Fibroblast of lung (primary cell): ENCODE data around the gene GPR62. TPM values are rescaled to one million over a fixed set of nuclear protein-coding genes. Genes with fewer than 3 reads are reported as not detected.
A peak's percentile ranks its signal among the peaks of the same experiment; 100 is the strongest.

ENCODE experiments used
- DNase-seq, 2 donors: peaks; one replicate each; pipeline versions ENCODE4 v3.0.0 to v3.0.0-alpha.2; 2010; ENCODE audit warnings: low read depth in 2 of 2
- H2AFZ ChIP-seq: 2 replicates; pipeline ENCODE4 v1.5.1; 2012; ENCODE audit warnings: low read length, control low read depth, inconsistent platforms
- H3K27ac ChIP-seq: 2 replicates; pipeline ENCODE4 v1.5.1; 2011; ENCODE audit warnings: low read length, control low read depth; ENCODE audit not compliant: insufficient read depth
- H3K27me3 ChIP-seq: 2 replicates; pipeline ENCODE4 v1.5.1; 2011; ENCODE audit warnings: mild to moderate bottlenecking, low read length; ENCODE audit not compliant: control insufficient read depth, insufficient read depth
- H3K36me3 ChIP-seq: 2 replicates; pipeline ENCODE4 v1.5.1; 2011; ENCODE audit warnings: low read length; ENCODE audit not compliant: control insufficient read depth, insufficient read depth
- H3K4me1 ChIP-seq: 2 replicates; pipeline ENCODE4 v1.5.1; 2011; ENCODE audit warnings: low read length; ENCODE audit not compliant: control insufficient read depth, insufficient read depth; ENCODE audit errors: extremely low read depth
- H3K4me2 ChIP-seq: 2 replicates; pipeline ENCODE4 v1.5.1; 2011; ENCODE audit warnings: low read length, control low read depth; ENCODE audit not compliant: insufficient read depth; ENCODE audit errors: extremely low read depth
- H3K4me3 ChIP-seq, 4 experiments: fragments of 200-600 bp in 1 of 4; sonication (generic) in 1 of 4; replicated peaks in 1 of 4; 2 replicates each; pipeline ENCODE4 v1.5.1; 2011 to 2016; ENCODE audit warnings: low read length in 4 of 4, low read depth in 3 of 4, mild to moderate bottlenecking in 3 of 4, control low read depth in 2 of 4, inconsistent platforms in 1 of 4, mixed read lengths in 1 of 4; ENCODE audit not compliant: insufficient read depth in 1 of 4; ENCODE audit errors: control extremely low read depth in 1 of 4
- H3K79me2 ChIP-seq: 2 replicates; pipeline ENCODE4 v1.5.1; 2012; ENCODE audit warnings: mild to moderate bottlenecking, low read length, inconsistent platforms; ENCODE audit not compliant: control insufficient read depth, insufficient read depth
- H3K9ac ChIP-seq: 2 replicates; pipeline ENCODE4 v1.5.1; 2011; ENCODE audit warnings: mild to moderate bottlenecking, low read length, control low read depth; ENCODE audit not compliant: insufficient read depth
- H3K9me3 ChIP-seq: 2 replicates; pipeline ENCODE4 v1.5.1; 2012; ENCODE audit warnings: low read depth, low read length; ENCODE audit not compliant: control insufficient read depth, insufficient read depth
- H4K20me1 ChIP-seq: 2 replicates; pipeline ENCODE4 v1.5.1; 2011; ENCODE audit warnings: low read length; ENCODE audit not compliant: control insufficient read depth, insufficient read depth; ENCODE audit errors: extremely low read depth
- CTCF ChIP-seq, 2 donors: IDR thresholded peaks in 1 of 2; conservative IDR thresholded peaks in 1 of 2; 1 replicate in 1 of 2; 2 replicates in 1 of 2; pipeline ENCODE4 v1.5.1; 2011 to 2012; ENCODE audit warnings: low read length in 2 of 2, control low read depth in 1 of 2, inconsistent platforms in 1 of 2, low read depth in 1 of 2, mild to moderate bottlenecking in 1 of 2
- EZH2 ChIP-seq: IDR thresholded peaks from 2 replicates; pipeline ENCODE4 v1.5.1; 2012; ENCODE audit warnings: low read length, control low read depth, mild to moderate bottlenecking; ENCODE audit errors: missing control alignments
- polyA plus RNA-seq, 2 donors: library from polyadenylated mRNA; depleted of rRNA in 1 of 2; stranded (reverse) in 1 of 2; unstranded in 1 of 2; fragments of >200 nt; gene quantifications; 2 replicates each; pipeline ENCODE4 v1.2.1, GENCODE V29; 2011 to 2012; ENCODE audit warnings: missing spikeins in 1 of 2
- total RNA-seq: library from RNA; depleted of rRNA; stranded (reverse); fragments of >200 nt; gene quantifications from 2 replicates; pipeline ENCODE4 v1.2.1, GENCODE V29; 2014

The GPR62 gene
- total and polyA plus RNA-seq, 2 donors (not counting 1 experiment from before 2014, with no cell fraction given) = under 0.01 TPM; not detected in 1

GRCh38 chr3:51941463-51941797 lies 13.8 kb upstream of the GPR62 start:
- H3K79me2 ChIP-seq = peaks cover 19% of the 10 kb centered on the region
- H3K9ac ChIP-seq = peak overlapping the region; percentile 68
- peak overlapping the region; percentile 46 to 90 (median 64) for H3K4me3 ChIP-seq
- H2AFZ ChIP-seq = no peak overlapping the region
- H3K27me3 ChIP-seq = no peaks in the 10 kb centered on the region
- DNase-seq = no peak
- peak overlapping the region; percentile 40 for H3K27ac ChIP-seq
- H3K4me1 ChIP-seq = peaks cover 15% of the 10 kb centered on the region
- no peak for TF ChIP-seq CTCF (conservative IDR thresholded peaks at IDR 0.05 in 1 of 2, IDR thresholded peaks at IDR 0.05 in 1 of 2; ENCODE audit: low read depth in 1 of 2, low read length in 2 of 2)
- no peak for TF ChIP-seq EZH2
- no peaks in the 10 kb centered on the region for H3K9me3 ChIP-seq
- peaks cover 4% of the 10 kb centered on the region for H3K36me3 ChIP-seq
- H4K20me1 ChIP-seq = no peaks in the 10 kb centered on the region
- peak overlapping the region; percentile 91 for H3K4me2 ChIP-seq

GRCh38 chr3:51941798-51942602 lies 13.2 kb upstream of the GPR62 start, which contains the start of the genes PARP3 and RRP9:
Gene PARP3, plus strand, starts transcription at chr3:51942363. Its CDS starts 993 bp downstream, at chr3:51943356.
Gene RRP9, minus strand, starts transcription at chr3:51941904. Its CDS starts 37 bp downstream, at chr3:51941867.
- Histone ChIP-seq H3K9ac (peak within 1 kb of the TSS; percentile 84), H3K4me3 (peak within 1 kb of the TSS; percentile 46 to 90 (median 64)), H3K27ac (peak within 1 kb of the TSS; percentile 94), H3K9me3 (no peaks in the 10 kb centered on the region), H3K27me3 (no peaks in the 10 kb centered on the region), H3K79me2 (peaks cover 19% of the 10 kb centered on the region), H2AFZ (peak within 1 kb of the TSS; percentile 82), H3K4me2 (peak within 1 kb of the TSS; percentile 91), H3K4me1 (peaks cover 15% of the 10 kb centered on the region), H4K20me1 (no peaks in the 10 kb centered on the region), H3K36me3 (peaks cover 4% of the 10 kb centered on the region)
- no peak for TF ChIP-seq EZH2
- peak; percentile 94 to 96 for TF ChIP-seq CTCF (conservative IDR thresholded peaks at IDR 0.05 in 1 of 2, IDR thresholded peaks at IDR 0.05 in 1 of 2; ENCODE audit: low read depth in 1 of 2, low read length in 2 of 2)
- DNase-seq = peak; percentile 100

GRCh38 chr3:51942603-51943450 lies 12.4 kb upstream of the GPR62 start:
- peak; percentile 47 to 48 for DNase-seq
- no peaks in the 10 kb centered on the region for H3K27me3 ChIP-seq
- TF ChIP-seq EZH2 (no peak), CTCF (conservative IDR thresholded peaks at IDR 0.05 in 1 of 2, IDR thresholded peaks at IDR 0.05 in 1 of 2; ENCODE audit: low read depth in 1 of 2, low read length in 2 of 2) (no peak)

More at GRCh38 chr3:51942603-51943450, 12.4 kb upstream of the GPR62 start:
- peak overlapping the region; percentile 84 for H3K9ac ChIP-seq
- H3K9me3 ChIP-seq = no peaks in the 10 kb centered on the region
- H3K79me2 ChIP-seq = peaks cover 19% of the 10 kb centered on the region
- peak overlapping the region; percentile 84 for H3K4me2 ChIP-seq
- H2AFZ ChIP-seq = peak overlapping the region; percentile 82
- peaks cover 15% of the 10 kb centered on the region for H3K4me1 ChIP-seq
- H3K27ac ChIP-seq = peak overlapping the region; percentile 94
- peaks cover 2% of the 10 kb centered on the region for H3K36me3 ChIP-seq
- no peaks in the 10 kb centered on the region for H4K20me1 ChIP-seq
- peak overlapping the region; percentile 29 to 53 (median 41) for H3K4me3 ChIP-seq
